ENCODE results near the gene PCSK1.

PCSK1 gene

GRCh38 chr5:96348536-96348935 lies 84.5 kb downstream of the PCSK1 start:
- H3K4me3 ChIP-seq (ENCODE audit: low read depth, low read length, poor library complexity, severe bottlenecking) = no peak overlapping the region
- H3F3A ChIP-seq (ENCODE audit: insufficient read depth, low read length) = no peaks in the 10 kb centered on the region
- no peaks in the 10 kb centered on the region for H3K36me3 ChIP-seq (ENCODE audit: insufficient read depth, low read length)
- no peaks in the 10 kb centered on the region for H3K4me1 ChIP-seq (ENCODE audit: insufficient read depth, low read length, severe bottlenecking)
- H3K9me3 ChIP-seq (ENCODE audit: low read length) = no peaks in the 10 kb centered on the region
- no peaks in the 10 kb centered on the region for H3K27me3 ChIP-seq (ENCODE audit: insufficient read depth, low read length)
- H2AFZ ChIP-seq (ENCODE audit: low read length) = no peak overlapping the region
- no peaks in the 10 kb centered on the region for H4K20me1 ChIP-seq (ENCODE audit: insufficient read depth, low read length)
- no peak overlapping the region for H3K4me2 ChIP-seq (ENCODE audit: low read length)
- TF ChIP-seq CTCF (IDR thresholded peaks at IDR 0.05; ENCODE audit: low read length) (no peak), EZH2 (IDR thresholded peaks at IDR 0.05; ENCODE audit: borderline replicate concordance, low read length) (no peak)
- no peak overlapping the region for H3K9ac ChIP-seq (ENCODE audit: low read length)
- H3K27ac ChIP-seq (ENCODE audit: low read depth, low read length, poor library complexity, severe bottlenecking) = no peak overlapping the region
- no peaks in the 10 kb centered on the region for H3K79me2 ChIP-seq (ENCODE audit: insufficient read depth, low read length)
- H3K9me2 ChIP-seq (ENCODE audit: low read depth, low read length) = no peaks in the 10 kb centered on the region

- no peaks in the 10 kb centered on the region for H3F3A ChIP-seq (ENCODE audit: insufficient read depth, low read length)
- H3K9ac ChIP-seq (ENCODE audit: low read length) = no peak overlapping the region
- no peak overlapping the region for H3K4me2 ChIP-seq (ENCODE audit: low read length)
- H3K9me2 ChIP-seq (ENCODE audit: low read depth, low read length) = no peaks in the 10 kb centered on the region
- no peaks in the 10 kb centered on the region for H3K4me1 ChIP-seq (ENCODE audit: insufficient read depth, low read length, severe bottlenecking)
- no peak overlapping the region for H3K27ac ChIP-seq (ENCODE audit: low read depth, low read length, poor library complexity, severe bottlenecking)
- no peaks in the 10 kb centered on the region for H4K20me1 ChIP-seq (ENCODE audit: insufficient read depth, low read length)
- no peaks in the 10 kb centered on the region for H3K36me3 ChIP-seq (ENCODE audit: insufficient read depth, low read length)
- H2AFZ ChIP-seq (ENCODE audit: low read length) = no peak overlapping the region
- H3K27me3 ChIP-seq (ENCODE audit: insufficient read depth, low read length) = no peaks in the 10 kb centered on the region
- TF ChIP-seq EZH2 (IDR thresholded peaks at IDR 0.05; ENCODE audit: borderline replicate concordance, low read length) (no peak), CTCF (IDR thresholded peaks at IDR 0.05; ENCODE audit: low read length) (no peak)
- no peaks in the 10 kb centered on the region for H3K79me2 ChIP-seq (ENCODE audit: insufficient read depth, low read length)
- H3K4me3 ChIP-seq (ENCODE audit: low read depth, low read length, poor library complexity, severe bottlenecking) = no peak overlapping the region
- no peaks in the 10 kb centered on the region for H3K9me3 ChIP-seq (ENCODE audit: low read length)
Measured at GRCh38 chr5:96347502-96348292, 85.4 kb downstream of the PCSK1 start.

- Histone ChIP-seq H2AFZ (ENCODE audit: low read length) (no peak overlapping the region), H3K4me2 (ENCODE audit: low read length) (no peak overlapping the region), H3K27me3 (ENCODE audit: insufficient read depth, low read length) (no peaks in the 10 kb centered on the region), H3K9ac (ENCODE audit: low read length) (no peak overlapping the region), H3K4me3 (ENCODE audit: low read depth, low read length, poor library complexity, severe bottlenecking) (no peak overlapping the region), H3K27ac (ENCODE audit: low read depth, low read length, poor library complexity, severe bottlenecking) (no peak overlapping the region), H3K79me2 (ENCODE audit: insufficient read depth, low read length) (no peaks in the 10 kb centered on the region), H3K36me3 (ENCODE audit: insufficient read depth, low read length) (no peaks in the 10 kb centered on the region), H3K4me1 (ENCODE audit: insufficient read depth, low read length, severe bottlenecking) (no peaks in the 10 kb centered on the region), H3F3A (ENCODE audit: insufficient read depth, low read length) (no peaks in the 10 kb centered on the region), H4K20me1 (ENCODE audit: insufficient read depth, low read length) (no peaks in the 10 kb centered on the region), H3K9me2 (ENCODE audit: low read depth, low read length) (no peaks in the 10 kb centered on the region), H3K9me3 (ENCODE audit: low read length) (no peaks in the 10 kb centered on the region)
- peak; percentile 46; the same call in 1 of the 2 replicates for TF ChIP-seq CTCF (IDR thresholded peaks at IDR 0.05; ENCODE audit: low read length)
- TF ChIP-seq EZH2 (IDR thresholded peaks at IDR 0.05; ENCODE audit: borderline replicate concordance, low read length) = no peak
Measured at GRCh38 chr5:96344678-96345577, 88.1 kb downstream of the PCSK1 start.
